Right kidney (tissue), 9 donors: ENCODE data around the gene CRYBA1.
"Not testable (repeated sequence)": the region's sequence is repeated elsewhere in the genome, so short reads cannot be mapped to it uniquely, and the experiment has no call there.

Experiments used
- DNase-seq: peaks from one replicate; pipeline ENCODE4 v3.0.0-alpha.2; 2016
- long read RNA-seq, 8 donors: transcript quantifications; one replicate each; lab custom pipeline, GENCODE V29; 2026

CRYBA1 gene, protein sequence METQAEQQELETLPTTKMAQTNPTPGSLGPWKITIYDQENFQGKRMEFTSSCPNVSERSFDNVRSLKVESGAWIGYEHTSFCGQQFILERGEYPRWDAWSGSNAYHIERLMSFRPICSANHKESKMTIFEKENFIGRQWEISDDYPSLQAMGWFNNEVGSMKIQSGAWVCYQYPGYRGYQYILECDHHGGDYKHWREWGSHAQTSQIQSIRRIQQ
- long read RNA-seq, donor 1: 0 reads
- long read RNA-seq, donor 2: 0 reads
- long read RNA-seq, donor 3: 0 reads
- long read RNA-seq, donor 4: 0 reads
- long read RNA-seq, donor 5: 0 reads
- long read RNA-seq, donor 6: 0 reads
- long read RNA-seq, donor 7: 0 reads
- long read RNA-seq, donor 8: 0 reads

DNA sequence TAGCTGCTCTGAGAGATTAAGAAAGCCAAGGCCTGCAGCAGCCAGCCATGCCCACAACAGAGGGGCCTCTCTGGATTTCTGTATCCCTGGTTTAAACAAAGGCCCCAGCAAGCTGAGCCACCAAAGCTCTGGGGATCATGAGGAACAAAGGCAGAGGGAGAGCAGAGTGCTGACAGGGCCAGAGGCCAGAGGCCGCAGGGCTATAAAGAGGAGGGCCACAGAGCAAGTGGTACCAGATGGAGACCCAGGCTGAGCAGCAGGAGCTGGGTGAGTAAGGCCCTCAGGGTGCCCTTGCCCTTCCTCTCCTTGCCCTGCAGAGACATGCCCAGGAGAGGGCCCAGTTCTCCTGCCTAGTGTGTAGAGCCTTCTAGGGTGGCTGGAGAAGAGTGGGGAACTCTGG lies at the start of gene CRYBA1:
TSS of gene CRYBA1 (plus strand) at position 232 of the 400 bp plus-strand sequence. CDS start at position 237, 5 bp downstream.
- no peak for DNase-seq

DNA sequence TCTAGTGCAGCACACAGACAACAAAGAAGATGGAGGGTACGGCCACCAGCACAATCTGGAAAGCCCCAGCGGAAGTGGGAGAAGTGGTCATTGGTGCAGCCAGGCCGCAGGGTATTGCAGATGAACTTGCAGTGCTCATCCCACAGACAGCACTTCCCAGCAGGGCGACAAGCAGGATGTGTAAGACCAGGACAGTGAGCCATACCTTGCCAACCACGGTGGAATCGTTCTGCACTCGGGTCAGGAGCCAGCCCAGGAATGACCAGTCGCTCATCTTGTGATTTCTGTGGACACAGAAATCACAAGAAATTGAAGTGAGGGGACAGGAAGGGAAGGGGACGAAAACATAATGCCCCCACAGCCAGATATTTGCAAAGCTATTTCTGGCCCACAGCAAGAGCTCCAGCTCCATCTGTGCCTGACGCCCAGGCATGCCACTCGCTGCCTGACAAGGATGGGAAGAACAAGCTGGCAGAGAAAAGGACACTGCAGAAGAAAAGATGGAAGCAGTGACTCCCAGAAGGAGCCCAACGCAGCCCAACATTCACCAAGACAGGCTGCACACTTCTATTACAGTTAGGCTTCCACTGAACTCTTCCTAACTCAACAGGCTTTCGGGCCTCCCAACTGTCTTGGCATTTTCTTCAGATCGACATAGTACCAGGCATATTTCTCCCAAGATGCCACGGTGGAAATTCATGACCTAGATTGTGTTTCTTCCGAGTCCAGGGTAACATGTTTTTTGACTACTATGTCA lies 49.0 kb upstream of the CRYBA1 start:
- DNase-seq: no peak

DNA sequence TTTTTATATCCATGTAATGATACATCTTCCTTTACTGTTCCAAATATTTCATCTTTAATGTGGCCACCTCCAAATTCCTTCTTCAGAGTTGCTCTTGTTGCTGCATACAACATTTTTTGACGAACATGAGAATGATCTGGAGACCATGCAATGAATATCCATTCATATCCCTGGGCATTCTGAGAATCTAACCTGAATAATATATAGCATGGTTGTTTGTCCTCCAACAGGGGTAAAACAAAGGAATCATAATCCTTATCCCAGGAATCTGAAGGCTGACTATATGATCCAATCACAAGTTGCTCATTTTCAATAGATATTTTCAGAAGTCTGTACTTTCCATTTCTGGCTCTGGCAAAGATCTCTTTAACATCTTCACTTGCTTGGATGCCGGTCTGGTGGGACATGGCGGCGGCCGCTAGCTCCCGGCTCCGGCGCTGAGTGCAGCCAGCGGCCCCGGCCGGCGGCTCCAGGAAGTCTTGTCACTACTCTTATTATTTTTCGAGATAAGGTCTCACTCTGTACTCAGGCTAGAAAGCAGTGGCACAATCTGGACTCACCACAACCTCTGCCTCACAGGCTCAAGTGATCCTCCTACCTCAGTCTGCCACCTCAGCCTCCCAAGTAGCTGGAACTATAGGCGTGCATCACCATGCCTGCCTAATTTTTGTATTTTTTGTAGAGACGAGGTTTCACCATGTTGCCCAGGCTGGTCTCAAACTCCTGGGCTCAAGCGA lies 42.4 kb upstream of the CRYBA1 start:
- DNase-seq: not testable (repeated sequence)

DNA sequence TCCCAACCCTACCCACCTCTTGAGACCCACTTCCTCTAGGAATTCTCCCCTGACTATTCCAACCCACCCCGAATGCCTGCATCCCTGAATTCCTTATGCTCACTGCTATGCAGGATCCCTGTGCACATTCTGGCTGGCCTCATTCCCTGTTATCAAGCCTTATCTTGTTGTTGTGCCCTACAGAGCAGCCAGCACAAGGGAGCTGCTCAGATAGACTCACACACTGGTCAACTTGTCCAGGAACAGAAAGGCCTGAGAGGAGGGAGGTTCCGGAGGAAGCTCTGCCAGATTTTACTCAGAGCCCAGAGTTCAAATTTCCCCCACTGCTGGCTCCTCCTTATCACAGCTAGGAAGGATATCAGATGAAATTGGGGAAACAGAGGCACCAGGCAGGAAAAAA lies 41.6 kb upstream of the CRYBA1 start:
- no peak for DNase-seq

DNA sequence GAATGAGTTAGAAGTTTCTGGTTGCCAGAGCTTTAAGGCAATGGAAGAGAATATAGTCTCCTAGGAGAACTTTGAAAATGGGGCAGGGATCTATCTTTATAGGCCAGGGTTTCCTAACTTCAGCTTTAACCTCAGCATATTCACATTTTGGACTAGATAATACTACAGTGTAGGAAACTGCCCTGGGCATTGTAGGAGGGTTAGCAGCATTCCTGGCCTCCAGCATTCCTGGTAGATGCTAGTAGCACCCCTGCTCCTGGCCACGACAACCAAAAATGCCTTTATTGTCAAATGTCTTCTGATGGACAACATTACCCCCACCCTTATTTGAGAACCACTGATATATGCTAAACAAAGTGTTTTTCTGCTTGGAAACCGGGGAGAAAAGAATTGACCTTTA lies 38.7 kb upstream of the CRYBA1 start:
- DNase-seq: no peak

DNA sequence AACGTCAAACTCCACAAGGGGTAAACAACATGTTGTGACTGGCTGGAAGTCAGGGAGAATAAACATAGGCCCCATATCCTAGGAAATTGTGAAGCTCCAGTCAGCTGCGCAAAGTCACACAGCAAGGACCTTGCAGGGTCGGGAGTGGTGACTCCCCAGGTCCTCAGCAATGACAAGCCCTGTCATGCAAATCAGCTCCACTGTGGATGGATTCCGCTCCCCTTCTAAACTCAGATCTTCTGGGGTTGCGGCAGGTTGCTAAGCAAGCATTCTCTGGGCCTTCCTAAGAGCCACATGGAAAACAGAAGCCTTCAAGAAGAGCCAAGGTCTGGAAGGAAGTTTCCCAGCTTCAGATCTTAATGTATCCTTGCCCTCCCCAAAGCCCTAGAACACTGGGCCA lies 37.6 kb upstream of the CRYBA1 start:
- DNase-seq: no peak

DNA sequence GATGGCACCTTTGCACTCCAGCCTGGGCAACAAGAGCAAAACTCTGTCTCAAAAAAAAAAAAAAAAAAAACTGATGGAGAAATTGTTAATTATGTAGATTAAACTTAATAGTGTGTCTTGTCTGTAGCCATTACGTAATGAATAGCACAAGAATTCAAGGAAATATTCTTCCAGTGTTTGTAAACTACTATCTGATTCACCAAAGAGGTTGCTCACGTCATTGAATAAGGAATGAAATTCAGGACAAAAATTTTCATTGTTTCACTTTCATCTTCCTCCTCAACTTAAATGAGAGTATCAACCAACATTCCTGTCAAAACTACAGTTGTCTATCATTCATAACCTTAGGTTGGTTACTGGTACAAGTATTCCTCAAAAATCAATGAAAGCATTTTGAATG lies 35.8 kb upstream of the CRYBA1 start:
- DNase-seq: no peak

DNA sequence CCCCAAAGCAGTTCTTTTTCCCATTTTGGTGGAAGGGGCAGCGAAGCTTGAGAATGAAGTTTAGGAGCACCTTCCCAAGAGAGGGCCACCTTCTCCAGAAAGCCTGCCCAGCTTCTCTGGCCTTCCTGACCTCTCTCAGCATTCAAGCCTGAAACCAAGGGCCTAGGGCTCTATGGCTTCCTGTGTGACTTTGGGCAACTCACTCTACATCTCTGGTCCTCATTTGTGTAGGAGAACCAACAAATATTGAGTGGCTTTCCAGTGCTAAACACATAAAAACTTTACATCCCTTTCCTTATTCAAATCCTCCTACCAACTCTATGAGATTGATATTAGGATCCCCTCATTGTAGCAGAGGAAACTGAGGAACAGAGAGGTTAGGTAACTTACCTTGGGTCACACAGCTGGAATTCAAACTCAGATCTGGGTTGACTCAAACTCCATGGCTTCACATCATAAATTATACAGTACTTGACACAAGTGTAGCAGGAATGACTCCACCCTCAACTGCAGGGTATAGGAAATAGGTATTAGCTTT lies 34.5 kb upstream of the CRYBA1 start:
- DNase-seq: no peak

DNA sequence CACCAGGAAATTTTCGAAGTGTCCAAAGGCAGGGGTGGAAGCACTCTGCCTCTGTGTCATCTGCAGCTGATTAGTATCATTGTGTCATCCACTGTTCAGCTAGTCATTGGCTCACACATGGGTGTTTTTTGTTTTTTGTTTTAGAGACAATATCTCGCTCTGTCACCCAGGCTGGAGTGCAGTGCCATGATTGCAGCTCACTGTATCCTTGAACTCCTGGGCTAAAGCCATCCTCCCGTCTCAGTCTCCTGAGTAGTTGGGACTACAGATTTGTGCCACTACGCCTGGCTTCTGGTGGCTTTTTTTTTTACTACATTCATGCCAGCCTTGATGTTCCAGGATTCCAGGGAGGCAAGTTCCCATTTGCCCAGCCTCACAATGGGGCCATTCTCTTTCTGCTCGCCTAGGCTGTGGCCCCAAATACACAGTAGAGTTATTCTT lies 34.0 kb upstream of the CRYBA1 start:
- no peak for DNase-seq

DNA sequence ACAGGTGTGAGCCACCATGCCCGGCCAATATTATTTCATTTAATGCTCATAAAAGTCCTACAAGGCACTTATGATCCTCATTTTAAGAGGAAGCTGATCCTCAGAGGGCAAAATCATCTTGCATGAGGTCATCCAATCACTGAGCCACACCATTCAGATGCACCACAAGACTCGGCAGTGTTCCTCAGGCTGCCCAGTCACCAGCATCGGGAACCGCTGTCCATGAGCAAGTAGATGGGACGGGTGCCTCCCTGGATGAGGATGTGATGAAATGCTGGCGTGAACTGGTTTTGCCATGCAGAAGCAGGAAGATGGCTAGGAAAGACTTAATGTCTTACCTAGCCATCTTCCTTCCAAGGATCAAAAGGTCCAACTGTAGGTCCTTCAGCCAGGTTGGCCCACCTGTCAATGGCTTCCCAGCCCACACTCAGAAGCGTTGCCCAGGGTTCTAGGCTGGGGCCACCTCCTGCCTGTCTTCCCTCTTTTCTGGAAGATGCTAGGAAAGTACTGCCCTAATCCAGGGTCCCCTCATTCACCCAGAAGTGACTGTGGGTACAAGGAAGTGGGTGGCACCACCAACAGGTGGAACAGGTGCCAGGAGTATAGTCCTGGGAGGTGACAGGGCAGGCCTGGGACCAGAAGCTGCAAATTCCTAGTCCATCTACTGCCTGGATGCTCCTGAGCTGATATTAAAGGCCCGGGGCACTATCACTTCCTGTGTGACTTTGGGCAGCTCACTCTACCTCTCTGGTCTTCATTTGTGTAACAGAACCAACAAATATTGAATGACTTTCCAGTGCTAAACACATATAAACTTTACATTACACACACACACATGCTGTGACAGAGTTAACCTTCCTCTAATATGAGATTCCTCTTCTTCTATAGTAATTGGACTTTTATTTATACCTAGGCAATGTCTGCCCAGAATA lies 32.2 kb upstream of the CRYBA1 start:
- no peak for DNase-seq

DNA sequence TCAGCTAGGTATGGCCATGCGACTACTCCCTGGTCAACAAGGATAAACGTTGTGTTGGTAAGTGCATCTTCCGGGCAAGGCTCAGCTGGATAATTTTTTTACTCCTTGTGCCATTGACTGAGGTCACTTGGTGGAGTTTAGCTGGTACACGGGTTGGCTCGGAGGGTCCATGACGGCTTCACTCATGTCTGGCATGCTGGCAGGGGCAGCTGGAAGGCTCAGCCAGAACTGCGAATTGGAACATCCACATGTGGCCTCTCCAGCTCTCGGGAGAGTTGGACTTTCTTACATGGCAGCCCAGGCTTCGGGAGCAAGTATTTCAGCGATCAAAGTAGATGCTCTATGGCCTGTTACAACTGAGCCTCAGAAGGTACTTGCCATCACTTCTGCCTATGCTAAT lies 31.5 kb upstream of the CRYBA1 start:
- DNase-seq: no peak

DNA sequence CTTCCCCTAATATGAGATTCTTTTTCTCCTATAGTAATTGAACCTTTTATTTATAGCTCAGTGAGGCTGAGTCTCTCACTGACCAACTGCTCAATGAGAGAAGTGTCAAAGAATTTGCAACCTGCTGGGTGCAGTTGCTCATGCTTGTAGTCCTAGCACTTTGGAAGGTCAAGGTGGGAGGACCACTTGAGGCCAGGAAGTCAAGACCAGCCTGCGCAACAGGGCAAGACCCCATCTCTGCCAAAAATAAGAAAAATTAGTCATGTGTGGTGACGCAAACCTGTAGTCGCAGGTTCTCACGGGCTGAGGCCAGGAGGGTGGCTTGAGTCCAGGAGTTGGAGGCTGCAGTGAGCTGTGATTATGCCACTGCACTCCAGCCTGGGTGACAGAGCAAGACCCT lies 30.9 kb upstream of the CRYBA1 start:
- no peak for DNase-seq

DNA sequence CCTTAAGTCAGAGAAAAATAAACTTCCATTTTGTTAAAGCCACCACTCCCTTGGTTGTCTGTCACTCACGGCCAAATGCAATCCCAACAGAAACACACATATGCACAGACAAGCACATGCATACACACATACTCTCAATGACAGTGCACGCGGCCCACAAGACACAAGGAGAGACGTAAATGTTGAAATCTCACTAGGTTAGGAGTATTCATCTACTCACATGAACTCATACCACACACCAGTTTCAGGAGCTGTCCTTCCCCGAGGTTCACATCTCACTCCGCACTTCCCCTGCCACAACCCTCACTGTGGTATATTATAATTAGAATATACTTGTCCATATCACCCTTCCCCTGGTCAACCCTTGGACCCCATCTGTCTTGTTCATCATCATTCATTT lies 30.5 kb upstream of the CRYBA1 start:
- no peak for DNase-seq

DNA sequence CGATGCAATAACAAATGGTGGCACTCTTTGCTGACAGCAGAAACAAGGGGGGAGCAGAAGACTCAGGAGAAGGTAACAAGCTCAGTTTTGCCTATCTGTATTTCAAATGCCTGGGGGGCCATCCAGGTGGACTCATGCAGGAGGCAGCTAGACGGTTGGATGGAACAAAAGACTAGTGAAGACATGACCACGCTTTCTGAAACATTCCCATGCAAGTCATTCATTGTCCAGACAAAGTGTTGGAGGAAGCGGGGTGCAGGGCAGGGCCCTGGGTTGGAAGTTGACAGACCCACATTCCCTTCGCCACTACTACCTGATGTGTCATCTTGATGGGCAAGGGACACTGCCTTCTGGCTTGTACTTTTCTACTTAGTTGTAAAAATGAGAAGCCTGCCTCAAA lies 29.8 kb upstream of the CRYBA1 start:
- no peak for DNase-seq

DNA sequence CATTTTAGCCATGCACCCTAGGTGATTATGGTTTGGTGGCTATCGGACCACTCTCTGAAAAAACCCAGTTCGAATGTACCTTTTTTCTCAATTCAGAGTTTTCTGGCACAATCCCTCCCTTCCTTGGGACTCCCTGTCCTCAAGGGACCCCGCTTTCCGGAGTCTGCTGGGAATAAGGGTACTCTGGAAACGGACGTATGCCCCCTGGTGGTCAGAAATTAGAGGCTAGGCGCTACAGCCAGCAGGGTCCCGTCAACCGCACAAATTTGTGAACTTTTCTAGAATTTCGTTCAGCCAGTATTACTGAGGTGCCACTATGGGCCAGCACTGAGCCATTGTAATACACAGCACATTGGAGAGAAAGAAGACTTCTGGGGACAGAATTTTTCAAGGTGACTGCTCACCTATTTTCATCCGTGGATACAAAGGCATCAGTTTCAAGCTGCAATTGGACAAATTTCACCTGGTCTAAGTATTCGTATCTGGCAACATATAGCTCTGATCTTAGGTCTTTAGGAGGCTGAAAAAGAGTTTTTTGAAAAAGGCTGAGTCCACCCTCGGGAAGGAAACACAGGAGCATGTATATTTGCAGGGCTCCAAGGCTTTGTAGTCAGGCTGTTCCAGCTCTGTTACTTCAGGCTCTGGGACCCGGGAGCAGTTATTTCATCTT lies 27.1 kb upstream of the CRYBA1 start:
- DNase-seq: peak; percentile 64

DNA sequence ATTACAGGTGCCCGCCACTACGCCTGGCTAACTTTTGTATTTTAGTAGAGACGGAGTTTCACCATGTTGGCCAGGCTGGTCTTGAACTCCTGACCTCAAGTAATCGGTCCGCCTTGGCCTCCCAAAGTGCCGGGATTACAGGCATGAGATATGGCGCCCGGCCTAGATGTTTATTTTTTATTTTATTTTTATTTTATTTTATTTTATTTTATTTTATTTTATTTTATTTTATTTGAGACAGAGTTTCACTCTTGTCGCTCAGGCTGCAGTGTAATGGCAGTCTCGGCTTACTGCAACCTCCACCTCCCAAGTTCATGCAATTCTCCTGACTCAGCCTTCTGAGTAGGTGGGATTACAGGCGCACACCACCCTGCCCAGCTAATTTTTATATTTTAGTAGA lies 25.3 kb upstream of the CRYBA1 start:
- not testable (repeated sequence) for DNase-seq

DNA sequence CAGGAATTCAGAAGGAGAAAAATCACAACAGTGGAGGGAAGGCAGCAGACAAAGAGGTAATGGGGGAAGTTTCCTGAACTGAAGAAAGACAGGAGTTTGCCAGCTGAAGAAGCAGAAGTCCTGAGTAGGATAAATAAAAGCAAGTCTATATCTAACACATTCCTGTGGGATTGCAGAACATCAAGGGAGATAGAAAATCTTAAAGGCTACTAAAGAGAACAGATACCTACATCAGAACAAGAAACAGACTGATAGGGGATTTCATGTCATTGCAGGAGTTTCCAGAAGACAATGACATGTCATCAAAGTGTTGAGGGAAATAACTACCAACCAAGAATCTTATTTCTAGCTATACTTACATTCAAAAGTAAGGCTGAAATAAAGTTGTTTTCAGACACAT lies 21.3 kb upstream of the CRYBA1 start:
- DNase-seq: no peak

DNA sequence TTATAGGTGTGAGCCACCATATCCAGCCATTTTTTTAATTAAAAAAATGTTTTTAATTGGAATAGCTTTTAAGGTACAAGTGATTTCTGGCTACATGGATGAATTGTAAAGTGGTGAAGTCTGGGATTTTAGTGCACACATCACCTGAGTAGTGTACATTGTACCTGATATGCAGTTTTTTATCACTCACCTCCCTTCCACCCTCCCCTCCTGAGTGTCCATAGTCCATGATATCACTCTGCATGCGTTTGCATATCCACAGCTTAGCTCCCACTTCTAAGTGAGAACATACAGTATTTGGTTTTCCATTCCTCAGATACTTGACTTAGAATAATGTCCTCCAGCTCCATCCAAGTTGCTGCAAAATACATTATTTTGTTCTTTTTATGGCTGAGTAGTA lies 13.4 kb upstream of the CRYBA1 start:
- no peak for DNase-seq

DNA sequence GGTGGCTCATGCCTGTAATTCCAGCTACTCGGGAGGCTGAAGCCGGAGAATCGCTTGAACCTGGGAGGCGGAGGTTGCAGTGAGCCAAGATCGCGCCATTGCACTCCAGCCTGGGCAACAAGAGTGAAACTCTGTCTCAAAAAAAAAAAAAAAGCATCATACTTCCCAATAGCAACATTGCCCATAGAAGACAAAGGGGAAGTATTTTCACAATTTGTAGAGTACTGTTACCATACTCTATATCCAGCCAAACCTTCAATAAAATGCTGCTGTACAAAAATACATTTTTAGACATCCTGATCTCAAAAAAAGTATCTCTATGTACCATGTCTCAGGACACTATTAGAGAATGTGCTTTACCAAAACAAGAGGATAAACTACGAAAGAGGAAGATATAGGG lies 11.7 kb upstream of the CRYBA1 start:
- not testable (repeated sequence) for DNase-seq

DNA sequence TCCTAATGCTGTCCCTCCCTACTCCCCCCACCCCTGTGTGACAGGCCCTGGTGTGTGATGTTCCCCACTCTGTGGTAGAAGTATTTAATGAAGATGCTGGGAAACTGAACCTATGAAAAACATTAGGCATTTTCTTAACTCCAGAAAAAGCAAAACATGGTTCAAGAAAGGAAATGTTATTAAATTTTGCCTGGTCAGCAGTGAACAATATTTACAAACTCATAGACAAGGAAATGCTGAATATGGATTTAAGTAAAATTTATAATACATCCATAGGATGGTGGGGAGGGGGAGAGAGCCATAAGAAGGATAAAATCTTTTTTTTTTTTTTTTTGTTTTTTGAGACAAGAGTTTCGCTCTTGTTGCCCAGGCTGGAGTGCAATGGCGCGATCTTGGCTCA lies 10.8 kb upstream of the CRYBA1 start:
- DNase-seq: no peak

DNA sequence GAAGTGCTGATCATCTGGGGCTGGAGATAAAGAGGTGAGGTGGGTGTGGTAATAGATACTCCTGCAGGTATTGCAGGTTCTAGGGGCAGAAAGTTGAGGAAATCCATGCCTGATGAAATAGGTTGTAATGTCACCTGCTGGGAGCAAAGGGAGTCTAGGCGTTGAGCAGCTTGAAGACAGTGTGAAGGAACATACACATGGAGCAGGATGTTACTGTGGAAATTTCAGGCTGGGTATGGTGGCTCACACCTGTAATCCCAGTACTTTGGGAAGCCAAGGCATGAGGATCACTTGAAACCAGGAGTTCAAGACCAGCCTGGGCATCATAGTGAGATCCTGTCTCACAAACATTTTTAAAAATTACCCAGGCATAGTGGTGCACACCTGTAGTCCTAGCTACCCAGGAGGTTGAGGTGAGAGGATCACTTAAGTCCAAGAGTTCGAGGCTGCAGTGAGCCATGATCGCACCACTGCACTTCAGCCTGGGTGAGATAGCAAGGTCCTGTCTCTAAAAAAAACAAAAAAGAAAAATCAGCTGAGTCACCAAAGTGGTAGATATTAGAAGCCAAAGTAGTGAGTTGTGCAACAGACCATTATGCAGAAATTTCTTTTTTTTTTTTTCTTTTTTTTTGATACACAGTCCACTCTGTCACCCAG lies 9.1 kb upstream of the CRYBA1 start:
- DNase-seq: no peak
